Measurements from ENCODE around the gene FBXO38. TPM values are rescaled to one million over a fixed set of nuclear protein-coding genes. Genes with fewer than 3 reads are reported as not detected.

The FBXO38 gene
- total and polyA plus RNA-seq, 2 donors (not counting 1 experiment from before 2014, with no cell fraction given) = 14.4 to 97.0 TPM

DNA sequence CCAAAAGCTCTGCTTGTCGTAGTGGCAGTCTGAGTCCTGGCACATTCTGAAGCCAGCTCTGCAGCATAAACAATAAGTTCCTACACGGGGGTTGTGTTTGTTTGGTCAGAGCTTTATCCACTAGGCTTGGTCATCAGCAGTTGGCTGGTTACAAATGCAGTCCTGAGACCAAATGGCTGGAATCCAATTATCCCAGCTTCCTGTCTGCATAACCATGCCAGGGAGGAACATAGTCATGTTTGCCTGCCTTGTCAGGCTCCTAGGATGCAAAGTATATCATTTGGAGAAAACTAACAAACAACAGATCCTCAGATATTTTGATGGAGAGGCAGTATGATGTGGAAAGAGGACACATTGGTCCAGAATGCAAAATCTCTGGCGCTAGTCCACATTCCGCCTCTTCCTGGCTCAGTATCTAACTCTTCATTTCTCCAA lies 85.8 kb downstream of the FBXO38 start:
- Mint-ChIP-seq H3K4me3 (no peak overlapping the region), H3K9me3 (ENCODE audit: insufficient read depth) (no peaks in the 10 kb centered on the region), H3K27ac (no peak overlapping the region), H3K27me3 (no peaks in the 10 kb centered on the region), H3K4me1 (no peaks in the 10 kb centered on the region)
- DNase-seq (no peak), ATAC-seq (ENCODE audit: low read depth) (no peak)
- ChIA-PET CTCF (interaction anchor here (1.4 kb wide), 1 partner anchor 13 kb away, joined by 3 read pairs; no protein-coding TSS in a partner anchor), POLR2A (no interaction called here)
- no peak overlapping the region for H3K4me2 ChIP-seq (replicated peaks; ENCODE audit: low read depth, low read length, poor library complexity, severe bottlenecking)
- H4K20me1 ChIP-seq (ENCODE audit: control insufficient read depth, insufficient read depth, low read length, poor library complexity, severe bottlenecking) = no peaks in the 10 kb centered on the region
- H3K36me3 ChIP-seq (replicated peaks in 1 of 2; ENCODE audit: control extremely low read depth in 1 of 2, control insufficient read depth in 1 of 2, extremely low read depth in 1 of 2, insufficient read depth in 2 of 2, low read length in 1 of 2) = no peaks in the 10 kb centered on the region
- no peak overlapping the region for H3K27ac ChIP-seq (ENCODE audit: low read length in 2 of 2)
- no peaks in the 10 kb centered on the region for H3K4me1 ChIP-seq (ENCODE audit: control insufficient read depth in 2 of 2, insufficient read depth in 2 of 2, low read length in 2 of 2)
- no peak overlapping the region for H2AFZ ChIP-seq (ENCODE audit: insufficient read depth, low read depth, low read length, poor library complexity, severe bottlenecking)
- intact Hi-C loops (cut with micrococcal nuclease) = no loop called here
- no peak overlapping the region for H3K9ac ChIP-seq (ENCODE audit: low read length)
- H3K79me2 ChIP-seq (ENCODE audit: control insufficient read depth, insufficient read depth, low read length) = no peaks in the 10 kb centered on the region
- 67% methylated on average over 1 of the region's 4 CpGs for WGBS (ENCODE audit: insufficient coverage)
- no peak overlapping the region for H3K4me3 ChIP-seq (ENCODE audit: control extremely low read depth in 1 of 5, extremely low read depth in 1 of 5, insufficient read depth in 1 of 5, low read depth in 2 of 5, low read length in 4 of 5)
- H3K27me3 ChIP-seq (replicated peaks in 1 of 4; ENCODE audit: control extremely low read depth in 1 of 4, control insufficient read depth in 3 of 4, insufficient read depth in 4 of 4, low read length in 3 of 4) = peaks cover 0 to 4% (median 0%) of the 10 kb centered on the region in 4 experiments
- TF ChIP-seq CTCF (IDR thresholded peaks at IDR 0.05) = no peak
- no peak for TF ChIP-seq EZH2 (IDR thresholded peaks at IDR 0.05; ENCODE audit: borderline replicate concordance, insufficient read depth, low read depth, low read length, poor library complexity, severe bottlenecking)
- H3K9me3 ChIP-seq (ENCODE audit: control extremely low read depth in 1 of 3, control insufficient read depth in 2 of 3, insufficient read depth in 1 of 3, low read length in 2 of 3) = no peaks in the 10 kb centered on the region

DNA sequence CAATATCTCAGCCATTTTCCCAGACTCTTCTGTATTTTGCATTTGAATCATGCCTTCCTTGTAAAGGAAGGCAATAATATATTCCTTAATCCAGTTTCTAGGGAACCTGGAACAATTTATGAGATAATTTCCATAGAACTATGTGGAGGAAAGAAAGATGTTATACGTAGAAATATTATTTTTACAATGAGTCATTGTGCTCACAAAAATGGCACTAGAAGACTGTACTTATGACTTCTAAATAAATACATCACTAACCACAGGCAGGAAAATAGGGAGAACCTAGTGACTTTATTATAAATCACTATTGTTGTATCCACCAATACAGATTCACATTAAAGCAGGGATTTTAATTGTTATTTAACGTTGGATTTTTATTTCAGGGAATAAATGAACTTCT lies 87.6 kb downstream of the FBXO38 start:
- Mint-ChIP-seq H3K9me3 (ENCODE audit: insufficient read depth) (no peaks in the 10 kb centered on the region), H3K27ac (no peak overlapping the region), H3K4me3 (no peak overlapping the region), H3K4me1 (no peaks in the 10 kb centered on the region), H3K27me3 (peaks cover 3% of the 10 kb centered on the region)
- no peak overlapping the region for H2AFZ ChIP-seq (ENCODE audit: insufficient read depth, low read depth, low read length, poor library complexity, severe bottlenecking)
- no peaks in the 10 kb centered on the region for H3K36me3 ChIP-seq (replicated peaks in 1 of 2; ENCODE audit: control extremely low read depth in 1 of 2, control insufficient read depth in 1 of 2, extremely low read depth in 1 of 2, insufficient read depth in 2 of 2, low read length in 1 of 2)
- no peak overlapping the region for H3K27ac ChIP-seq (ENCODE audit: low read length in 2 of 2)
- DNase-seq (no peak), ATAC-seq (ENCODE audit: low read depth) (no peak)
- no peaks in the 10 kb centered on the region for H3K9me3 ChIP-seq (ENCODE audit: control extremely low read depth in 1 of 3, control insufficient read depth in 2 of 3, insufficient read depth in 1 of 3, low read length in 2 of 3)
- H3K9ac ChIP-seq (ENCODE audit: low read length) = no peak overlapping the region
- H3K79me2 ChIP-seq (ENCODE audit: control insufficient read depth, insufficient read depth, low read length) = no peaks in the 10 kb centered on the region
- CTCF ChIA-PET = no interaction called here
- no peak overlapping the region for H3K4me2 ChIP-seq (replicated peaks; ENCODE audit: low read depth, low read length, poor library complexity, severe bottlenecking)
- no CpG with 5 or more reads among the region's 2 CpGs for WGBS (ENCODE audit: insufficient coverage)
- H3K4me3 ChIP-seq (ENCODE audit: control extremely low read depth in 1 of 5, extremely low read depth in 1 of 5, insufficient read depth in 1 of 5, low read depth in 2 of 5, low read length in 4 of 5) = no peak overlapping the region
- no peak for TF ChIP-seq EZH2 (IDR thresholded peaks at IDR 0.05; ENCODE audit: borderline replicate concordance, insufficient read depth, low read depth, low read length, poor library complexity, severe bottlenecking)
- no peak for TF ChIP-seq CTCF (IDR thresholded peaks at IDR 0.05)
- intact Hi-C loops (cut with micrococcal nuclease) = no loop called here
- no peaks in the 10 kb centered on the region for H4K20me1 ChIP-seq (ENCODE audit: control insufficient read depth, insufficient read depth, low read length, poor library complexity, severe bottlenecking)
- POLR2A ChIA-PET = no interaction called here
- H3K4me1 ChIP-seq (ENCODE audit: control insufficient read depth in 2 of 2, insufficient read depth in 2 of 2, low read length in 2 of 2) = no peaks in the 10 kb centered on the region
- H3K27me3 ChIP-seq (replicated peaks in 1 of 4; ENCODE audit: control extremely low read depth in 1 of 4, control insufficient read depth in 3 of 4, insufficient read depth in 4 of 4, low read length in 3 of 4) = peaks cover 0 to 4% (median 0%) of the 10 kb centered on the region in 4 experiments
